Measurements from ENCODE around the gene MTIF3.
"Not testable (repeated sequence)": the region's sequence is repeated elsewhere in the genome, so short reads cannot be mapped to it uniquely, and the experiment has no call there.

The MTIF3 gene

GRCh38 chr13:27408074-27408473, 42.3 kb downstream of the MTIF3 start:
- DNase-seq, result no peak

GRCh38 chr13:27406178-27406939, 44.0 kb downstream of the MTIF3 start:
- DNase-seq, result peak; percentile 66

GRCh38 chr13:27405546-27406134, 44.7 kb downstream of the MTIF3 start:
- DNase-seq, result no peak

GRCh38 chr13:27404680-27405079, 45.7 kb downstream of the MTIF3 start:
- DNase-seq, result no peak

- no peak for DNase-seq
Observed at GRCh38 chr13:27403727-27404385, 46.5 kb downstream of the MTIF3 start.

- DNase-seq, result no peak
Observed at GRCh38 chr13:27403203-27403678, 47.1 kb downstream of the MTIF3 start.

- DNase-seq, result no peak
Observed at GRCh38 chr13:27401210-27401609, 49.2 kb downstream of the MTIF3 start.

GRCh38 chr13:27400405-27400804, 50.0 kb downstream of the MTIF3 start:
- DNase-seq, result not testable (repeated sequence)

GRCh38 chr13:27398360-27398759, 52.0 kb downstream of the MTIF3 start:
- DNase-seq, result no peak

GRCh38 chr13:27396252-27396846, 54.0 kb downstream of the MTIF3 start:
- no peak for DNase-seq

- no peak for DNase-seq
Observed at GRCh38 chr13:27395007-27395510, 55.3 kb downstream of the MTIF3 start.

GRCh38 chr13:27393101-27393500, 57.3 kb downstream of the MTIF3 start:
- no peak for DNase-seq

GRCh38 chr13:27391471-27391870, 58.9 kb downstream of the MTIF3 start:
- no peak for DNase-seq

GRCh38 chr13:27389891-27390290, 60.5 kb downstream of the MTIF3 start:
- DNase-seq, result no peak

GRCh38 chr13:27388241-27388640, 62.1 kb downstream of the MTIF3 start:
- DNase-seq, result no peak
